ENCODE measurements around the gene KRT71. TPM values are rescaled to one million over a fixed set of nuclear protein-coding genes. Genes with fewer than 3 reads are reported as not detected.

Gene KRT71
- total RNA-seq, 2 experiments from 2014 or later, result not detected

GRCh38 chr12:52530366-52530765, 22.6 kb downstream of the KRT71 start:
- no peak for ATAC-seq (ENCODE audit: poor library complexity)

GRCh38 chr12:52529846-52530245, 23.1 kb downstream of the KRT71 start:
- Mint-ChIP-seq H3K4me1 (ENCODE audit: low read depth) (no peaks in the 10 kb centered on the region), H3K4me3 (no peak overlapping the region), H3K27me3 (no peaks in the 10 kb centered on the region), H3K36me3 (ENCODE audit: low read depth) (no peaks in the 10 kb centered on the region), H3K27ac (no peak overlapping the region), H3K9me3 (no peaks in the 10 kb centered on the region)
- Histone ChIP-seq H3K9me3 (ENCODE audit: control insufficient read depth in 1 of 2, insufficient read depth in 1 of 2, low read length in 2 of 2) (no peaks in the 10 kb centered on the region), H3K4me1 (ENCODE audit: insufficient read depth, low read length) (peaks cover 2% of the 10 kb centered on the region), H3K4me3 (ENCODE audit: low read length) (no peak overlapping the region), H3K27me3 (ENCODE audit: control insufficient read depth in 1 of 2, insufficient read depth in 2 of 2, low read length in 2 of 2) (no peaks in the 10 kb centered on the region), H3K36me3 (ENCODE audit: insufficient read depth, low read length) (no peaks in the 10 kb centered on the region), H3K27ac (ENCODE audit: low read depth in 1 of 2, low read length in 2 of 2) (no peak overlapping the region)
- ChIA-PET POLR2A (no interaction called here), CTCF (no interaction called here)
- TF ChIP-seq CTCF (IDR thresholded peaks at IDR 0.05), result no peak
- ATAC-seq (ENCODE audit: poor library complexity) (no peak), DNase-seq (peak in 1 of 14 experiments; percentile 7)
- intact Hi-C loops (cut with DNase I, micrococcal nuclease), result no loop called here

More at GRCh38 chr12:52530366-52530765, 22.6 kb downstream of the KRT71 start:
- CTCF ChIA-PET, result no interaction called here
- no peaks in the 10 kb centered on the region for H3K27me3 ChIP-seq (ENCODE audit: control insufficient read depth in 1 of 2, insufficient read depth in 2 of 2, low read length in 2 of 2)
- Mint-ChIP-seq H3K9me3 (no peaks in the 10 kb centered on the region), H3K27me3 (no peaks in the 10 kb centered on the region), H3K4me1 (ENCODE audit: low read depth) (no peaks in the 10 kb centered on the region), H3K36me3 (ENCODE audit: low read depth) (no peaks in the 10 kb centered on the region), H3K27ac (no peak overlapping the region), H3K4me3 (no peak overlapping the region)
- POLR2A ChIA-PET, result interaction anchor here (1.2 kb wide), 1 partner anchor 9 kb away, joined by 3 read pairs; no protein-coding TSS in a partner anchor
- TF ChIP-seq CTCF (IDR thresholded peaks at IDR 0.05), result no peak
- H3K4me3 ChIP-seq (ENCODE audit: low read length), result no peak overlapping the region
- peaks cover 2% of the 10 kb centered on the region for H3K4me1 ChIP-seq (ENCODE audit: insufficient read depth, low read length)
- H3K9me3 ChIP-seq (ENCODE audit: control insufficient read depth in 1 of 2, insufficient read depth in 1 of 2, low read length in 2 of 2), result no peaks in the 10 kb centered on the region
- peak in 1 of 14 experiments; percentile 5 for DNase-seq
- intact Hi-C loops (cut with DNase I, micrococcal nuclease), result no loop called here
- no peak overlapping the region for H3K27ac ChIP-seq (ENCODE audit: low read depth in 1 of 2, low read length in 2 of 2)
- no peaks in the 10 kb centered on the region for H3K36me3 ChIP-seq (ENCODE audit: insufficient read depth, low read length)

GRCh38 chr12:52529417-52529816, 23.5 kb downstream of the KRT71 start:
- H3K4me1 Mint-ChIP-seq (ENCODE audit: low read depth), result no peaks in the 10 kb centered on the region
- DNase-seq (no peak), ATAC-seq (ENCODE audit: poor library complexity) (no peak)
- intact Hi-C loops (cut with DNase I, micrococcal nuclease), result no loop called here
- CTCF ChIA-PET, result no interaction called here
- no peaks in the 10 kb centered on the region for H3K9me3 ChIP-seq (ENCODE audit: control insufficient read depth in 1 of 2, insufficient read depth in 1 of 2, low read length in 2 of 2)
- no peaks in the 10 kb centered on the region for H3K9me3 Mint-ChIP-seq
- H3K4me3 ChIP-seq (ENCODE audit: low read length), result no peak overlapping the region
- POLR2A ChIA-PET, result no interaction called here
- no peak overlapping the region for H3K4me3 Mint-ChIP-seq
- peaks cover 2% of the 10 kb centered on the region for H3K4me1 ChIP-seq (ENCODE audit: insufficient read depth, low read length)
- H3K36me3 Mint-ChIP-seq (ENCODE audit: low read depth), result no peaks in the 10 kb centered on the region
- no peaks in the 10 kb centered on the region for H3K27me3 Mint-ChIP-seq
- H3K27ac Mint-ChIP-seq, result no peak overlapping the region
- H3K27me3 ChIP-seq (ENCODE audit: control insufficient read depth in 1 of 2, insufficient read depth in 2 of 2, low read length in 2 of 2), result no peaks in the 10 kb centered on the region
- no peaks in the 10 kb centered on the region for H3K36me3 ChIP-seq (ENCODE audit: insufficient read depth, low read length)
- no peak overlapping the region for H3K27ac ChIP-seq (ENCODE audit: low read depth in 1 of 2, low read length in 2 of 2)
- TF ChIP-seq CTCF (IDR thresholded peaks at IDR 0.05), result no peak

Data from CD4-positive, alpha-beta T cell (primary cell).